ENCODE measurements around the gene NEK8.
"Not testable (repeated sequence)": the region's sequence is repeated elsewhere in the genome, so short reads cannot be mapped to it uniquely, and the experiment has no call there.

Gene NEK8

GRCh38 chr17:28722417-28723158 lies 6.0 kb upstream of the NEK8 start:
- Histone ChIP-seq H3K4me3 (ENCODE audit: insufficient read length, low read depth) (no peak overlapping the region), H3K27me3 (ENCODE audit: insufficient read depth, insufficient read length) (no peaks in the 10 kb centered on the region), H3K9ac (ENCODE audit: insufficient read length, low read depth) (peak overlapping the region; percentile 71), H3K36me3 (ENCODE audit: insufficient read depth, insufficient read length, low read length) (peaks cover 47% of the 10 kb centered on the region), H3K4me1 (ENCODE audit: insufficient read depth, insufficient read length) (peaks cover 5% of the 10 kb centered on the region), H3K9me3 (ENCODE audit: insufficient read depth, low read length) (no peaks in the 10 kb centered on the region)
- DNase-seq (ENCODE audit: low read depth, low spot score), result no peak
- TF ChIP-seq SUZ12 (IDR thresholded peaks at IDR 0.05; ENCODE audit: extremely low read depth, insufficient read depth, insufficient read length) (no peak), ZNF274 (IDR thresholded peaks at IDR 0.05; ENCODE audit: low read depth, low read length) (no peak), YY1 (IDR thresholded peaks at IDR 0.05; ENCODE audit: insufficient read depth, insufficient read length) (no peak)

- no peak for DNase-seq (ENCODE audit: low read depth, low spot score)
- no peak for TF ChIP-seq SUZ12 (IDR thresholded peaks at IDR 0.05; ENCODE audit: extremely low read depth, insufficient read depth, insufficient read length)
- TF ChIP-seq ZNF274 (IDR thresholded peaks at IDR 0.05; ENCODE audit: low read depth, low read length), result no peak
- no peak for TF ChIP-seq YY1 (IDR thresholded peaks at IDR 0.05; ENCODE audit: insufficient read depth, insufficient read length)
- Histone ChIP-seq H3K9me3 (ENCODE audit: insufficient read depth, low read length) (no peaks in the 10 kb centered on the region), H3K9ac (ENCODE audit: insufficient read length, low read depth) (peak overlapping the region; percentile 6), H3K4me1 (ENCODE audit: insufficient read depth, insufficient read length) (peaks cover 5% of the 10 kb centered on the region), H3K4me3 (ENCODE audit: insufficient read length, low read depth) (no peak overlapping the region), H3K36me3 (ENCODE audit: insufficient read depth, insufficient read length, low read length) (peaks cover 47% of the 10 kb centered on the region), H3K27me3 (ENCODE audit: insufficient read depth, insufficient read length) (no peaks in the 10 kb centered on the region)
Measured at GRCh38 chr17:28723159-28723835, 5.3 kb upstream of the NEK8 start.

- not testable (repeated sequence) for H3K4me1 ChIP-seq (ENCODE audit: insufficient read depth, insufficient read length); DNase-seq (ENCODE audit: low read depth, low spot score); H3K27me3 ChIP-seq (ENCODE audit: insufficient read depth, insufficient read length); H3K9me3 ChIP-seq (ENCODE audit: insufficient read depth, low read length)
- H3K36me3 ChIP-seq (ENCODE audit: insufficient read depth, insufficient read length, low read length), result peaks cover 47% of the 10 kb centered on the region
- peak overlapping the region; percentile 57 for H3K9ac ChIP-seq (ENCODE audit: insufficient read length, low read depth)
- peak overlapping the region; percentile 24 for H3K4me3 ChIP-seq (ENCODE audit: insufficient read length, low read depth)
Measured at GRCh38 chr17:28723836-28724499, 4.6 kb upstream of the NEK8 start.

- Histone ChIP-seq H3K4me3 (ENCODE audit: insufficient read length, low read depth) (peak overlapping the region; percentile 85), H3K36me3 (ENCODE audit: insufficient read depth, insufficient read length, low read length) (peaks cover 47% of the 10 kb centered on the region), H3K9me3 (ENCODE audit: insufficient read depth, low read length) (no peaks in the 10 kb centered on the region), H3K4me1 (ENCODE audit: insufficient read depth, insufficient read length) (peaks cover 5% of the 10 kb centered on the region), H3K9ac (ENCODE audit: insufficient read length, low read depth) (peak overlapping the region; percentile 95), H3K27me3 (ENCODE audit: insufficient read depth, insufficient read length) (no peaks in the 10 kb centered on the region)
- TF ChIP-seq ZNF274 (IDR thresholded peaks at IDR 0.05; ENCODE audit: low read depth, low read length) (no peak), SUZ12 (IDR thresholded peaks at IDR 0.05; ENCODE audit: extremely low read depth, insufficient read depth, insufficient read length) (no peak), YY1 (IDR thresholded peaks at IDR 0.05; ENCODE audit: insufficient read depth, insufficient read length) (no peak)
- no peak for DNase-seq (ENCODE audit: low read depth, low spot score)
Measured at GRCh38 chr17:28724500-28725165, 4.0 kb upstream of the NEK8 start.

- H3K9ac ChIP-seq (ENCODE audit: insufficient read length, low read depth), result peak overlapping the region; percentile 95
Measured at GRCh38 chr17:28725166-28725659, 3.4 kb upstream of the NEK8 start.

GRCh38 chr17:28725660-28726225 lies 2.8 kb upstream of the NEK8 start:
- H3K36me3 ChIP-seq (ENCODE audit: insufficient read depth, insufficient read length, low read length), result peaks cover 38% of the 10 kb centered on the region
- H3K9ac ChIP-seq (ENCODE audit: insufficient read length, low read depth), result peak overlapping the region; percentile 95
- H3K27me3 ChIP-seq (ENCODE audit: insufficient read depth, insufficient read length), result no peaks in the 10 kb centered on the region
- peak overlapping the region; percentile 85 for H3K4me3 ChIP-seq (ENCODE audit: insufficient read length, low read depth)
- TF ChIP-seq SUZ12 (IDR thresholded peaks at IDR 0.05; ENCODE audit: extremely low read depth, insufficient read depth, insufficient read length), result no peak
- TF ChIP-seq YY1 (IDR thresholded peaks at IDR 0.05; ENCODE audit: insufficient read depth, insufficient read length), result no peak
- no peak for TF ChIP-seq ZNF274 (IDR thresholded peaks at IDR 0.05; ENCODE audit: low read depth, low read length)
- H3K9me3 ChIP-seq (ENCODE audit: insufficient read depth, low read length), result no peaks in the 10 kb centered on the region
- H3K4me1 ChIP-seq (ENCODE audit: insufficient read depth, insufficient read length), result peaks cover 5% of the 10 kb centered on the region
- DNase-seq (ENCODE audit: low read depth, low spot score), result no peak

More at GRCh38 chr17:28725166-28725659, 3.4 kb upstream of the NEK8 start:
- Histone ChIP-seq H3K4me3 (ENCODE audit: insufficient read length, low read depth) (peak overlapping the region; percentile 85), H3K4me1 (ENCODE audit: insufficient read depth, insufficient read length) (peaks cover 5% of the 10 kb centered on the region), H3K9me3 (ENCODE audit: insufficient read depth, low read length) (no peaks in the 10 kb centered on the region), H3K27me3 (ENCODE audit: insufficient read depth, insufficient read length) (no peaks in the 10 kb centered on the region), H3K36me3 (ENCODE audit: insufficient read depth, insufficient read length, low read length) (peaks cover 43% of the 10 kb centered on the region)
- TF ChIP-seq YY1 (IDR thresholded peaks at IDR 0.05; ENCODE audit: insufficient read depth, insufficient read length) (no peak), ZNF274 (IDR thresholded peaks at IDR 0.05; ENCODE audit: low read depth, low read length) (no peak), SUZ12 (IDR thresholded peaks at IDR 0.05; ENCODE audit: extremely low read depth, insufficient read depth, insufficient read length) (no peak)
- DNase-seq (ENCODE audit: low read depth, low spot score), result no peak

All from NT2/D1 (cell line).